NK-92 treated with Interleukin-12 subunit alpha and Interleukin-12 subunit beta, amount 100 ng/mL, for 24 hours (cell line): ENCODE results near the gene ADPRHL1.

ENCODE experiments used
- DNase-seq: peaks from one replicate; lab custom pipeline; 2025; lab: John Stamatoyannopoulos, UW

The ADPRHL1 gene

DNA sequence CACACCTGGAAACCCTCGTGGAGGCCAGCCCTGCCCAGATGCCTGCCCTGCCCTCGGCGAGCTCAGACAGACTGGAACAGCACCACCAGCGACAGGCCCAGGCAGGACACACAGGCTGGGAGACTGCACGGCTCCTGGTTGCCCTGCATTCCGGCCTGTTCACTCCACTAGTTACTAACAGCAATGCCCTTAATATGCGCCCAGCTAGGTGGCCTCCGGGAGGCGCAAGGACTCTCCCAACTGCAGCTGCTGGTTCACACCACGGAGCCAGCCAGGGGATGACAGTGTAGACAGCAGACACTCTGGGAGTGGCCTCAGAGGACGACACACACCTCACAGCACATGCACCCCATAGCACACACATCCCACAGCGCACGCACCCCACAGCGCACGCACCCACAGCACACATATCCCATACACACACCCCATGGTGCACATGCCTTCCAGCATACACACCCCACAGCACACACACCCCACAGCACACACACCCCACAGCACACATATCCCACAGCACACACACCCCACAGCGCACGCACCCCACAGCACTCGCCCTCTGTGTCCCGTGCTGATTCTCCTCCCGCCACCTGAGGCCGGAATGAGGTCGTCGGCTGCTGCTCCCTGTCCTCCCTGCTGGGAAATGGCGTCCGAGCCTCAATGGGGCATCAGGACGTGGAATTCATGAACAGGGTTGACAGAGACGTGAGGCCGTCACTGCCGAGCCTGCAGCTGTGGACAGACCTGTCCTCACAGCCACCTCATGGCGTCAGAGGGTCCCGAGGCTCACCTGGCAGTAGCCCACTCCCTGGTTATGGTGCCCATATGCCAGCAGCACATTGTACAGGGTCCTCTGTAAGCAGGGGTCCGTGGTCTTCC lies 103.0 kb downstream of the ADPRHL1 start:
- DNase-seq: no peak
